RWPE2 (cell line): ENCODE measurements around the gene NPR1.
"Not testable (repeated sequence)": the region's sequence is repeated elsewhere in the genome, so short reads cannot be mapped to it uniquely, and the experiment has no call there.

Experiments used
- ATAC-seq: fragments of 200-7000 bp; cut with Tn5 transposase; 3 replicates; pipeline ENCODE4 v1.9.1; 2021; ENCODE audit warnings: low read depth
- DNase-seq: peaks from one replicate; pipeline ENCODE4 v3.0.0-alpha.2; 2020; ENCODE audit warnings: low spot score
- H3K27ac ChIP-seq: fragments of 450-650 bp; 2 replicates; pipeline ENCODE4 v1.5.1; 2017; ENCODE audit warnings: mild to moderate bottlenecking; ENCODE audit not compliant: poor library complexity, severe bottlenecking
- H3K27me3 ChIP-seq: fragments of 250-450 bp; sonication (Bioruptor Pico); 2 replicates; pipeline ENCODE4 v1.5.1; 2021; ENCODE audit warnings: mild to moderate bottlenecking, moderate library complexity; ENCODE audit not compliant: insufficient read depth, poor library complexity, severe bottlenecking
- H3K36me3 ChIP-seq: fragments of 250-450 bp; sonication (Bioruptor Pico); 2 replicates; pipeline ENCODE4 v1.5.1; 2020; ENCODE audit warnings: low read depth, mild to moderate bottlenecking, moderate library complexity
- H3K4me1 ChIP-seq: fragments of 250-450 bp; sonication (Bioruptor Pico); 2 replicates; pipeline ENCODE4 v1.5.1; 2021; ENCODE audit warnings: mild to moderate bottlenecking, moderate library complexity; ENCODE audit not compliant: insufficient read depth, poor library complexity, severe bottlenecking
- H3K4me3 ChIP-seq: fragments of 250-450 bp; sonication (Bioruptor Pico); 2 replicates; pipeline ENCODE4 v1.5.1; 2021; ENCODE audit warnings: mild to moderate bottlenecking, moderate library complexity; ENCODE audit not compliant: severe bottlenecking
- H3K9me3 ChIP-seq: fragments of 250-450 bp; sonication (Bioruptor Pico); 2 replicates; pipeline ENCODE4 v1.5.1; 2021; ENCODE audit warnings: mild to moderate bottlenecking, moderate library complexity; ENCODE audit not compliant: severe bottlenecking
- CTCF ChIP-seq: fragments of 450-650 bp; IDR thresholded peaks from one replicate; pipeline ENCODE4 v1.5.1; 2017; ENCODE audit warnings: mild to moderate bottlenecking, moderate library complexity; ENCODE audit not compliant: poor library complexity, severe bottlenecking

NPR1 gene

GRCh38 chr1:153711026-153711425, 32.5 kb downstream of the NPR1 start:
- no peak for ATAC-seq
- no peak overlapping the region for H3K4me3 ChIP-seq
- no peaks in the 10 kb centered on the region for H3K27me3 ChIP-seq
- no peaks in the 10 kb centered on the region for H3K9me3 ChIP-seq
- no peaks in the 10 kb centered on the region for H3K36me3 ChIP-seq
- no peak for TF ChIP-seq CTCF
- H3K27ac ChIP-seq: no peak overlapping the region
- H3K4me1 ChIP-seq: peaks cover 4% of the 10 kb centered on the region
- DNase-seq: no peak

- H3K4me1 ChIP-seq, ATAC-seq, H3K27ac ChIP-seq, H3K27me3 ChIP-seq, H3K4me3 ChIP-seq, DNase-seq, H3K36me3 ChIP-seq, H3K9me3 ChIP-seq: not testable (repeated sequence)
These were observed 37.7 kb downstream of the NPR1 start for GRCh38 chr1:153716211-153716610.

GRCh38 chr1:153717330-153717729, 38.8 kb downstream of the NPR1 start:
- no peak overlapping the region for H3K4me3 ChIP-seq
- H3K4me1 ChIP-seq: no peaks in the 10 kb centered on the region
- no peaks in the 10 kb centered on the region for H3K27me3 ChIP-seq
- ATAC-seq (no peak), DNase-seq (no peak)
- H3K27ac ChIP-seq: no peak overlapping the region
- no peaks in the 10 kb centered on the region for H3K36me3 ChIP-seq
- H3K9me3 ChIP-seq: no peaks in the 10 kb centered on the region
- TF ChIP-seq CTCF: no peak

- DNase-seq (no peak), ATAC-seq (no peak)
- H3K27ac ChIP-seq: no peak overlapping the region
- H3K9me3 ChIP-seq: no peaks in the 10 kb centered on the region
- no peak overlapping the region for H3K4me3 ChIP-seq
- TF ChIP-seq CTCF: no peak
- no peaks in the 10 kb centered on the region for H3K27me3 ChIP-seq
- no peaks in the 10 kb centered on the region for H3K4me1 ChIP-seq
- no peaks in the 10 kb centered on the region for H3K36me3 ChIP-seq
These were observed 45.2 kb downstream of the NPR1 start for GRCh38 chr1:153723687-153724086.

GRCh38 chr1:153724634-153725033, 46.1 kb downstream of the NPR1 start:
- not testable (repeated sequence) for H3K4me1 ChIP-seq, H3K4me3 ChIP-seq, H3K36me3 ChIP-seq, H3K27ac ChIP-seq, DNase-seq, ATAC-seq, H3K9me3 ChIP-seq, H3K27me3 ChIP-seq

- H3K36me3 ChIP-seq: peaks cover 6% of the 10 kb centered on the region; the same call in 1 of the 2 replicates
- TF ChIP-seq CTCF: no peak
- no peaks in the 10 kb centered on the region for H3K27me3 ChIP-seq
- peak within 1 kb of the TSS; percentile 84 for H3K27ac ChIP-seq
- ATAC-seq (peak; percentile 99), DNase-seq (peak; percentile 100)
- H3K4me1 ChIP-seq: peaks cover 9% of the 10 kb centered on the region
- peak within 1 kb of the TSS; percentile 67 for H3K4me3 ChIP-seq
- no peaks in the 10 kb centered on the region for H3K9me3 ChIP-seq
These were observed 49.2 kb downstream of the NPR1 start, which contains the start of gene INTS3 for GRCh38 chr1:153727463-153728304. TSS of gene INTS3 (plus strand) at chr1:153728050. CDS start at chr1:153728635, 585 bp downstream.
